SK-N-SH treated with all-trans-retinoic acid at 6 μM for 48 hours (cell line): ENCODE data around the gene ADCY9.

Experiments
- ATAC-seq: fragments of 200-7000 bp; cut with Tn5 transposase; 3 replicates; pipeline ENCODE4 v1.9.1; 2020; ENCODE audit warnings: mild to moderate bottlenecking, moderate library complexity
- ARNTL ChIP-seq: fragments of 450-650 bp; formaldehyde crosslinking; IDR thresholded peaks from 2 replicates; pipeline ENCODE4 v1.5.0; 2020; ENCODE audit warnings: low read depth, mild to moderate bottlenecking, moderate library complexity, borderline replicate concordance
- BACH2 ChIP-seq: fragments of 250-450 bp; sonication (Bioruptor Pico); IDR thresholded peaks from 2 replicates; pipeline ENCODE4 v1.9.0; 2021; ENCODE audit warnings: mild to moderate bottlenecking, borderline replicate concordance
- CSDC2 ChIP-seq: fragments of 250-450 bp; sonication (Bioruptor Pico); IDR thresholded peaks from 2 replicates; pipeline ENCODE4 v1.5.0; 2020; ENCODE audit warnings: mild to moderate bottlenecking, moderate library complexity
- CSRNP3 ChIP-seq: fragments of 250-450 bp; sonication (Bioruptor Pico); IDR thresholded peaks from 2 replicates; pipeline ENCODE4 v1.5.1; 2021; ENCODE audit warnings: mild to moderate bottlenecking, moderate library complexity
- ESRRG ChIP-seq: fragments of 250-450 bp; sonication (Bioruptor Pico); IDR thresholded peaks from 2 replicates; pipeline ENCODE4 v1.6.1; 2021; ENCODE audit warnings: mild to moderate bottlenecking
- GLIS3 ChIP-seq: fragments of 250-450 bp; sonication (Bioruptor Pico); IDR thresholded peaks from 2 replicates; pipeline ENCODE4 v1.5.0; 2020; ENCODE audit warnings: mild to moderate bottlenecking, moderate library complexity
- OSR1 ChIP-seq: fragments of 250-450 bp; sonication (Bioruptor Pico); IDR thresholded peaks from 2 replicates; pipeline ENCODE4 v1.8.0; 2022; ENCODE audit warnings: moderate library complexity, mild to moderate bottlenecking, inconsistent platforms
- PATZ1 ChIP-seq: fragments of 250-450 bp; sonication (Bioruptor Pico); IDR thresholded peaks from 2 replicates; pipeline ENCODE4 v1.8.0; 2020; ENCODE audit warnings: mild to moderate bottlenecking, moderate library complexity, borderline replicate concordance
- POU6F1 ChIP-seq: fragments of 250-450 bp; sonication (Bioruptor Pico); IDR thresholded peaks from 2 replicates; pipeline ENCODE4 v1.8.0; 2021; ENCODE audit warnings: low read depth, mild to moderate bottlenecking, moderate library complexity, borderline replicate concordance
- PPARA ChIP-seq: fragments of 250-450 bp; sonication (Bioruptor Pico); IDR thresholded peaks from 2 replicates; pipeline ENCODE4 v1.5.0; 2020; ENCODE audit warnings: mild to moderate bottlenecking, borderline replicate concordance
- RARB ChIP-seq: fragments of 250-450 bp; sonication (Bioruptor Pico); IDR thresholded peaks from 2 replicates; pipeline ENCODE4 v1.8.0; 2021; ENCODE audit warnings: mild to moderate bottlenecking, moderate library complexity
- SNAI2 ChIP-seq: fragments of 250-450 bp; sonication (Bioruptor Pico); IDR thresholded peaks from 2 replicates; pipeline ENCODE4 v1.5.0; 2020; ENCODE audit warnings: mild to moderate bottlenecking, moderate library complexity
- TCF4 ChIP-seq: fragments of 250-450 bp; sonication (Bioruptor Pico); IDR thresholded peaks from 2 replicates; pipeline ENCODE4 v1.8.0; 2021; ENCODE audit warnings: mild to moderate bottlenecking, moderate library complexity, borderline replicate concordance
- TOX ChIP-seq: fragments of 250-450 bp; sonication (Bioruptor Pico); IDR thresholded peaks from 2 replicates; pipeline ENCODE4 v1.8.0; 2021; ENCODE audit warnings: mild to moderate bottlenecking, moderate library complexity, borderline replicate concordance
- TSHZ2 ChIP-seq: fragments of 250-450 bp; sonication (Bioruptor Pico); IDR thresholded peaks from 2 replicates; pipeline ENCODE4 v1.5.0; 2020; ENCODE audit warnings: mild to moderate bottlenecking, moderate library complexity
- ZC3H10 ChIP-seq: fragments of 250-450 bp; sonication (Bioruptor Pico); IDR thresholded peaks from 2 replicates; pipeline ENCODE4 v1.5.1; 2021; ENCODE audit warnings: mild to moderate bottlenecking, moderate library complexity
- ZFP3 ChIP-seq: fragments of 250-450 bp; sonication (Bioruptor Pico); IDR thresholded peaks from 2 replicates; pipeline ENCODE4 v1.5.0; 2020; ENCODE audit warnings: mild to moderate bottlenecking, moderate library complexity
- ZFP30 ChIP-seq: fragments of 450-650 bp; formaldehyde crosslinking; IDR thresholded peaks from 2 replicates; pipeline ENCODE4 v1.5.0; 2022; ENCODE audit warnings: mild to moderate bottlenecking, moderate library complexity
- ZNF70 ChIP-seq: fragments of 450-650 bp; formaldehyde crosslinking; IDR thresholded peaks from 2 replicates; pipeline ENCODE4 v1.5.0; 2020; ENCODE audit warnings: mild to moderate bottlenecking, moderate library complexity
- ZNF8 ChIP-seq: fragments of 450-650 bp; formaldehyde crosslinking; IDR thresholded peaks from 2 replicates; pipeline ENCODE4 v1.5.0; 2020; ENCODE audit warnings: mild to moderate bottlenecking, moderate library complexity

Gene ADCY9

GRCh38 chr16:4116325-4117249 lies at the start of gene ADCY9:
Gene ADCY9, minus strand, starts transcription at chr16:4116442. Its CDS starts 1,000 bp downstream, at chr16:4115442.
- ATAC-seq: peak; percentile 84
- TF ChIP-seq ZNF70 (no peak), RARB (no peak), CSRNP3 (CRISPR knock-in tag) (no peak), ARNTL (CRISPR knock-in tag) (no peak), PPARA (no peak), ESRRG (CRISPR knock-in tag) (no peak), TCF4 (CRISPR knock-in tag) (no peak), ZC3H10 (CRISPR knock-in tag) (no peak), ZFP3 (CRISPR knock-in tag) (no peak), OSR1 (CRISPR knock-in tag) (no peak), ZFP30 (no peak), ZNF8 (no peak), SNAI2 (CRISPR knock-in tag) (no peak), TOX (CRISPR knock-in tag) (no peak), TSHZ2 (CRISPR knock-in tag) (no peak), CSDC2 (CRISPR knock-in tag) (no peak), POU6F1 (CRISPR knock-in tag) (no peak), BACH2 (no peak)

- no peak for ATAC-seq
- TF ChIP-seq RARB: no peak
- no peak for TF ChIP-seq OSR1 (CRISPR knock-in tag)
- TF ChIP-seq PPARA: no peak
- TF ChIP-seq CSRNP3 (CRISPR knock-in tag): no peak
- no peak for TF ChIP-seq ESRRG (CRISPR knock-in tag)
- no peak for TF ChIP-seq BACH2
- no peak for TF ChIP-seq TCF4 (CRISPR knock-in tag)
- no peak for TF ChIP-seq TOX (CRISPR knock-in tag)
- no peak for TF ChIP-seq ZNF8
- no peak for TF ChIP-seq ZNF70
- TF ChIP-seq PATZ1 (CRISPR knock-in tag): no peak
- TF ChIP-seq CSDC2 (CRISPR knock-in tag): no peak
- no peak for TF ChIP-seq ARNTL (CRISPR knock-in tag)
- no peak for TF ChIP-seq TSHZ2 (CRISPR knock-in tag)
- TF ChIP-seq GLIS3 (CRISPR knock-in tag): no peak
- no peak for TF ChIP-seq SNAI2 (CRISPR knock-in tag)
- TF ChIP-seq ZFP30: no peak
- no peak for TF ChIP-seq ZC3H10 (CRISPR knock-in tag)
- TF ChIP-seq, all 23 proteins: peak for 0
These were observed 44.6 kb upstream of the ADCY9 start for GRCh38 chr16:4160658-4161430.
